Measurements from ENCODE around the gene MBD1. TPM values are rescaled to one million over a fixed set of nuclear protein-coding genes. Genes with fewer than 3 reads are reported as not detected.
"Not testable (repeated sequence)": the region's sequence is repeated elsewhere in the genome, so short reads cannot be mapped to it uniquely, and the experiment has no call there.

Gene MBD1
- 10 to 100 TPM; 54.6 to 59.1 (median 58.6) TPM for polyA plus RNA-seq (ENCODE audit: insufficient read length in 3 of 3)

- DNase-seq (ENCODE audit: low read depth in 3 of 3, low spot score in 2 of 3), result peak; percentile 93 to 97 (median 95)
Observed at GRCh38 chr18:50281295-50281971, at the start of gene MBD1. MBD1 (minus strand) TSS chr18:50281523; CDS start chr18:50279992, 1,531 bp downstream.

- no peak for DNase-seq (ENCODE audit: low read depth in 3 of 3, low spot score in 2 of 3)
Observed at GRCh38 chr18:50330176-50330575, 48.9 kb upstream of the MBD1 start.

- no peak for DNase-seq (ENCODE audit: low read depth in 3 of 3, low spot score in 2 of 3)
Observed at GRCh38 chr18:50327983-50328382, 46.7 kb upstream of the MBD1 start.

- DNase-seq (ENCODE audit: low read depth in 3 of 3, low spot score in 2 of 3), result no peak
Observed at GRCh38 chr18:50320719-50321118, 39.4 kb upstream of the MBD1 start.

- no peak for DNase-seq (ENCODE audit: low read depth in 3 of 3, low spot score in 2 of 3)
Observed at GRCh38 chr18:50315100-50315871, 34.0 kb upstream of the MBD1 start.

- no peak for DNase-seq (ENCODE audit: low read depth in 3 of 3, low spot score in 2 of 3)
Observed at GRCh38 chr18:50313873-50314460, 32.6 kb upstream of the MBD1 start.

- no peak for DNase-seq (ENCODE audit: low read depth in 3 of 3, low spot score in 2 of 3)
Observed at GRCh38 chr18:50313031-50313607, 31.8 kb upstream of the MBD1 start.

GRCh38 chr18:50312296-50313030, 31.1 kb upstream of the MBD1 start:
- peak in 1 of 3 donors; percentile 10 for DNase-seq (ENCODE audit: low read depth in 3 of 3, low spot score in 2 of 3)

- DNase-seq (ENCODE audit: low read depth in 3 of 3, low spot score in 2 of 3), result no peak
Observed at GRCh38 chr18:50311650-50312049, 30.3 kb upstream of the MBD1 start.

- DNase-seq (ENCODE audit: low read depth in 3 of 3, low spot score in 2 of 3), result no peak
Observed at GRCh38 chr18:50310080-50310479, 28.8 kb upstream of the MBD1 start.

GRCh38 chr18:50308851-50309250, 27.5 kb upstream of the MBD1 start:
- DNase-seq (ENCODE audit: low read depth in 3 of 3, low spot score in 2 of 3), result not testable (repeated sequence)

- peak in 2 of 3 donors; percentile 71 to 83 for DNase-seq (ENCODE audit: low read depth in 3 of 3, low spot score in 2 of 3)
Observed at GRCh38 chr18:50307738-50308470, 26.6 kb upstream of the MBD1 start.

GRCh38 chr18:50307400-50307737, 26.0 kb upstream of the MBD1 start:
- DNase-seq (ENCODE audit: low read depth in 3 of 3, low spot score in 2 of 3), result no peak

GRCh38 chr18:50306944-50307343, 25.6 kb upstream of the MBD1 start:
- DNase-seq (ENCODE audit: low read depth in 3 of 3, low spot score in 2 of 3), result no peak

- no peak for DNase-seq (ENCODE audit: low read depth in 3 of 3, low spot score in 2 of 3)
Observed at GRCh38 chr18:50301074-50301473, 19.8 kb upstream of the MBD1 start.

GRCh38 chr18:50299626-50300388, 18.5 kb upstream of the MBD1 start:
- DNase-seq (ENCODE audit: low read depth in 3 of 3, low spot score in 2 of 3), result no peak

GRCh38 chr18:50298443-50299284, 17.3 kb upstream of the MBD1 start:
- DNase-seq (ENCODE audit: low read depth in 3 of 3, low spot score in 2 of 3), result no peak

All from right renal cortex interstitium (tissue), 3 donors.